Fibroblast of the aortic adventitia (primary cell): ENCODE results near the gene GTF2H4. TPM values are rescaled to one million over a fixed set of nuclear protein-coding genes. Genes with fewer than 3 reads are reported as not detected.
"Not testable (repeated sequence)": the region's sequence is repeated elsewhere in the genome, so short reads cannot be mapped to it uniquely, and the experiment has no call there.

ENCODE experiments used
- DNase-seq: peaks from one replicate; pipeline ENCODE4 v3.0.0-alpha.2; 2010; ENCODE audit warnings: low read depth
- H3K4me3 ChIP-seq: 2 replicates; pipeline ENCODE4 v1.5.1; 2011; ENCODE audit warnings: low read depth, mild to moderate bottlenecking, control low read depth, low read length, moderate library complexity
- total RNA-seq: library from RNA; depleted of rRNA; stranded (reverse); fragments of >200 nt; gene quantifications from 2 replicates; pipeline ENCODE4 v1.2.3, GENCODE V29; 2012; ENCODE audit warnings: low replicate concordance
- TF ChIP-seq, protein P1 (sequence below): IDR thresholded peaks from 2 replicates; pipeline ENCODE4 v1.5.1; 2011; ENCODE audit warnings: mild to moderate bottlenecking, low read length, control low read depth, inconsistent platforms; ENCODE audit not compliant: insufficient read depth

Gene GTF2H4
- total RNA-seq, 1 donor = 12.7 TPM

DNA sequence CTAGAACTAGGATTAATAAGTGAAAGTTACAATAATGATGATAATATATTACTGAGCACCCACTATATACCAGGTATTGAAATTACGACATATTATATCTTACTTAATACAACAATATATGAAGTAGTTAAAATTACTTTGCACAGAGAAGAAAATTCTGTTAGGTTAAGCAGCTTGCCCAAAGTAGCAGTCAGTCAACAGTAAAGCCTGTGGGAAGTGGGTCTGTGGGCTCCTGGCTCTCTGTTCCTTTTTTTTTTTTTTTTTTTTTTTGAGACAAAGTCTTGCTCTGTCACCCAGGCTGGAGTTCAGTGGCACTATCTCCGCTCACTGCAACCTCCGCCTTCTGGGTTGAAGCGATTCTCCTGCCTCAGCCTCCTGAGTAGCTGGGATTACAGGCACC is 4.8 kb upstream of the GTF2H4 start:
- DNase-seq = no peak
- TF ChIP-seq, protein P1, sequence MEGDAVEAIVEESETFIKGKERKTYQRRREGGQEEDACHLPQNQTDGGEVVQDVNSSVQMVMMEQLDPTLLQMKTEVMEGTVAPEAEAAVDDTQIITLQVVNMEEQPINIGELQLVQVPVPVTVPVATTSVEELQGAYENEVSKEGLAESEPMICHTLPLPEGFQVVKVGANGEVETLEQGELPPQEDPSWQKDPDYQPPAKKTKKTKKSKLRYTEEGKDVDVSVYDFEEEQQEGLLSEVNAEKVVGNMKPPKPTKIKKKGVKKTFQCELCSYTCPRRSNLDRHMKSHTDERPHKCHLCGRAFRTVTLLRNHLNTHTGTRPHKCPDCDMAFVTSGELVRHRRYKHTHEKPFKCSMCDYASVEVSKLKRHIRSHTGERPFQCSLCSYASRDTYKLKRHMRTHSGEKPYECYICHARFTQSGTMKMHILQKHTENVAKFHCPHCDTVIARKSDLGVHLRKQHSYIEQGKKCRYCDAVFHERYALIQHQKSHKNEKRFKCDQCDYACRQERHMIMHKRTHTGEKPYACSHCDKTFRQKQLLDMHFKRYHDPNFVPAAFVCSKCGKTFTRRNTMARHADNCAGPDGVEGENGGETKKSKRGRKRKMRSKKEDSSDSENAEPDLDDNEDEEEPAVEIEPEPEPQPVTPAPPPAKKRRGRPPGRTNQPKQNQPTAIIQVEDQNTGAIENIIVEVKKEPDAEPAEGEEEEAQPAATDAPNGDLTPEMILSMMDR = no peak
- no peak overlapping the region for H3K4me3 ChIP-seq

DNA sequence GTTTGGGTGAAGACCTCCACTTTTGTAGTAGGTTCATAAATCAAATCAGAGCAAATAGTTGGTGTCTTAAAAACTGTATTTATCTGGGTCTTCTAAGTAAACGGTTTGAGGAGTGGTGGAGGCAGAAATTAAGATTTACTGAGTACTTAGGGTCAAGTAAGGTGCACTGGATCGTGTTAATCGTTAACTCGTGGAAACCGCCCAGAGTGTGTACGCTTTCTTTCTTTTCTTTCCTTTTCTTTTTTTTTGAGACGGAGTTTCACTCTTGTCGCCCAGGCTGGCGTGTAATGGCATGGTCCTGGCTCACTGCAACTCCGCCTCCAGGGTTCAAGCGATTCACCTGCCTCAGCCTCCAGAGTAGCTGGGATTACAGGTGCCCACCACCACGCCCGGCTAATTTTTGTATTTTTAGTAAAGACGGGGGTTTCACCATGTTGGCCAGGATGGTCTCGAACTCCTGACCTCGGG is 683 bp upstream of the GTF2H4 start:
- peak overlapping the region; percentile 61 for H3K4me3 ChIP-seq
- not testable (repeated sequence) for DNase-seq

DNA sequence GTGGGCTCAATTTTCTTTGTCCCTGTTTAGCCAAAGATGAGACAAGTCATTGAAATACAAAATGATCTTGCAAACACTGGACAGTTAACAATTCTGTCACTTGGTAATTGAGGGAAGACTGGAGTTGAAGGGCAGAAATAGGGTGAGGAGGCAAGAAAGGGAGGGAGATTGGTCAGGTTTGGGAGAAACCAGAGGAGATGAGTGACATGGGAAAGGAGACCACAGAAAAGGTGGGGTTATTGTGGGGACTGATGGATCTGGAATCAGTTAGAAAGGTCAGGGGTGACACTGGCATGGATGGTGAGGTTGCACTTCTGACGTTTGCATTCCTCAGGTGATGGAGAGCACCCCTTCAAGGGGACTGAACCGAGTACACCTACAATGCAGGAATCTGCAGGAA is 693 bp downstream of the GTF2H4 start:
- peak overlapping the region; percentile 88 for H3K4me3 ChIP-seq
- no peak for DNase-seq
- TF ChIP-seq, protein P1 = no peak

DNA sequence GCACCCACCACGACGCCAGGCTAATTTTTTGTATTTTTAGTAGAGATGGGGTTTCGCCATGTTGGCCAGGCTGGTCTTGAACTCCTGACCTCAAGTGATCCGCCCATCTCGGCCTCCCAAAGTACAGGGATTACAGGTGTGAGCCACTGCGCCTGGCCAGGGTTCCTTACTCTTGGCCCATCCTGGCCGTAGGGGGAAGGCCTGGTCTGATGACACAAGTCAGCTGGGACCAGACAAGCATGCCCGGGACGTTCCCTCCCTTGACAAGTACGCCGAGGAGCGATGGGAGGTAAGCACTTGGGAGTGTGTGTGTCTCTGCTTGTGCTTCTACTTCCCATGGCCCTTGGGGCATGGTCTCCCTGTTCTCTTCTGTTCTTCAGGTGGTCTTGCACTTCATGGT is 2.5 kb downstream of the GTF2H4 start:
- DNase-seq, H3K4me3 ChIP-seq: not testable (repeated sequence)

DNA sequence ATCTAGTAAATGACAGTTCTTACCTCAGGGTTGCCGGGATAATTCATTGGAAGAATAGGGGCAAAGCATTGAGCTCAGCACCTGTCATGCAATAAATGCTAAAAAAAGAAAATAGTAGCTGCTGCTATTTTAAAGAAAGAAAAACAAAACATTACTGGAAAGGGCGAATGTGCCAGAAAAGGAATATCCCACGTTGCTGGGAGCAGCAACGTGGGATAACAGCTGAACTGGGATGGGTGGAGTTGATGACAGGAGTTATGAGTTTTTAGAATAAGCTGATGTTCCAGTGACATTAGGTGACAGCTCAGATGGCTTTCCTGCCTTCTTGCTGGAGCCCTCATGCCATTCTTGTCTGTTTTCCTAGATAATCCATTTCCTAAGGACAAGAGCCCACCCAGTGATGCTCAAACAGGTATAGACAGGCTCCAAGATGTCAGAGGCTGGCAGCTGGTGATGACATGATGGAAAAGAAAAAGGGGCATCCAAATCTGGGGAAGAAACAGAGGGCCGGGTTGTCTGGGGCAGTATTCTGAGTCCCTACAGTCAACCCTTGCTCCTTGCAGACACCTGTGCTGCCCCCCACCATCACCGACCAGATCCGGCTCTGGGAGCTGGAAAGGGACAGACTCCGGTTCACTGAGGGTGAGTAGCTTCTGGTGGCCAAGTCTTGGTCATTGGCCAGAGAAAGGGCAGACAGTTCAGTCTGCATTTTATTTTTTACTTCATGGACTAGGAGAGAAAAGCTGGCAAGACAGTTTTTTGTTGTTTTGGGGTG is 4.9 kb downstream of the GTF2H4 start:
- TF ChIP-seq, protein P1 = no peak
- no peak for DNase-seq
- H3K4me3 ChIP-seq = no peak overlapping the region

DNA sequence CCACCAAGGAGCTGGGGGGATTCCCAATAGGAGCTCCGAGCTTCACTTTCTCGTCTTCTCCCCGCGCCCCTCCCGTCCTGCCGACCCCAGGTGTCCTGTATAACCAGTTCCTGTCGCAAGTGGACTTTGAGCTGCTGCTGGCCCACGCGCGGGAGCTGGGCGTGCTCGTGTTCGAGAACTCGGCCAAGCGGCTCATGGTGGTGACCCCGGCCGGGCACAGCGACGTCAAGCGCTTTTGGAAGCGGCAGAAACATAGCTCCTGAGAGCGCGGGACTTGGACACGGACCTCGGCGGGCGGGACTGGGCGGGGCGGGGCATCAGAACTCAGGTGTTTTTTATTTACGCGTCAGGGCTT is 5.7 kb downstream of the GTF2H4 start:
- DNase-seq = no peak

DNA sequence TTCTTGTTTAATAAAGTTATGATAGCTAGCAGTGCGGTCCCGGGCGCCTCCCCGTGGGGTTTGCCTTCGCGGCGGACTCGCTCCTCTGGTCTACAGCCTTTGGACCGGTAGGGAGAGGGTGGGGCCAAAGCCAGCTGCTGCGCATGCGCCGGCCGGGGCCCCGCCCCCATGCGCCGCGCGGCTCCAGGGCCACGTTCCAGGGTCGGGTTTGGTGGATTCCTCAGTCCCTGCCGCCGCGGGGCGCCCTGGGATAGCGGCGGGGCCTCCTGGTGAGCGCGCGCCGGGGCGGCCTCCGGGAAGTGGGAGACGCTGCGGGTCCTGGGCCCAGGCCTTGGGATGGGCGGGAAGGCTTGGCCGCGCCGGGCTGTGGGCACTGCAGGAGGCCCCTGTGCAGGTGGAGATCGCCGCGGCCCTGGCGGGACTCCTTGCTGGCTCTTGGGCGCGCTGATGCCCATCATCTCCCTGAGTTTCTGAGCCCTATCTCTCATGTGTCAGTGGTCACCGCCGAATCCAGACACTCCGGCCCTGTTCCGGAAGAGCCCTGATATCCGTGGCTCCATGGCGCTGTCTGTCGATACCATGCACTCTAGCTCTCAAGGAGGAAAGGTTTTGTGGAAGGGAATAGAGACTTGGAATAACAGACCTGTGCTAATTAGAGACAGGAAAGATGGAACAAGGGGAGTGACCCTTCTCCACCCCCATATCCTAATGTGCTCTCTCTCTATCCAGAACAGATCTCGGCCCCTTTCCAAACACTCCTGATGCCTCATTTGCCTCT is 6.3 kb downstream of the GTF2H4 start, which contains the start of gene VARS2:
Gene VARS2, plus strand, starts transcription at position 163 of the 778 bp plus-strand sequence. Its CDS starts 599 bp downstream, at position 762.
- DNase-seq = peak; percentile 92
- peak within 1 kb of the TSS; percentile 67 for H3K4me3 ChIP-seq
- TF ChIP-seq, protein P1 = peak; percentile 44

More for the DNA sequence above, 5.7 kb downstream of the GTF2H4 start:
- peak overlapping the region; percentile 5 for H3K4me3 ChIP-seq
- TF ChIP-seq, protein P1 = no peak
